HepG2 (cell line): ENCODE data around the gene BTG1. TPM values are rescaled to one million over a fixed set of nuclear protein-coding genes. Genes with fewer than 3 reads are reported as not detected.

ENCODE experiments used
- ATAC-seq: fragments of 200-7000 bp; cut with Tn5 transposase; 3 replicates; pipeline ENCODE4 v1.9.1; 2020; ENCODE audit warnings: mild to moderate bottlenecking, moderate library complexity
- BruUV-seq: library from RNA; stranded (reverse); fragments of 400-500 nt; replicated peaks from 2 replicates; lab custom pipeline; 2021; lab: Mats Ljungman, UMichigan
- CTCF ChIA-PET: fragments of 300-600 bp; formaldehyde crosslinking; extraction: SDS; loops from one replicate; lab custom pipeline; 2021; ENCODE audit warnings: low total read pairs, inconsistent platforms, low intra/inter-chr PET ratio; lab: Yijun Ruan, JAX
- POLR2A ChIA-PET: fragments of 350-600 bp; sonication (Branson Sonifier 250); formaldehyde crosslinking; loops from one replicate; lab custom pipeline; 2020; ENCODE audit warnings: antibody characterized with exemption, inconsistent platforms; lab: Yijun Ruan, JAX
- DNase-seq: peaks from one replicate; pipeline ENCODE4 v3.0.0-alpha.2; 2015; ENCODE audit warnings: low spot score
- FAIRE-seq: peaks from 3 replicates; lab custom pipeline; 2011; peaks lifted over from hg19 to GRCh38; lab: Jason Lieb, UNC
- H2AFZ ChIP-seq: one replicate; pipeline ENCODE4 v1.6.1; 2011; ENCODE audit warnings: low read length, inconsistent platforms
- H3K27ac ChIP-seq: fragments of 300-600 bp; 3 replicates; pipeline ENCODE4 v1.8.0; 2011; ENCODE audit warnings: mixed run types, mild to moderate bottlenecking, mixed read lengths, low read length, inconsistent platforms; ENCODE audit not compliant: insufficient read depth; ENCODE audit errors: extremely low read length
- H3K27me3 ChIP-seq, 2 experiments: fragments of 200-600 bp in 1 of 2; 2 replicates in 1 of 2; 3 replicates in 1 of 2; pipeline versions ENCODE4 v1.6.0 to v1.8.0; 2011; ENCODE audit warnings: low read length in 2 of 2, mild to moderate bottlenecking in 2 of 2, moderate library complexity in 2 of 2, inconsistent platforms in 1 of 2; ENCODE audit not compliant: insufficient read depth in 2 of 2, control insufficient read depth in 1 of 2
- H3K36me3 ChIP-seq, 2 experiments: fragments of 200-600 bp in 1 of 2; replicated peaks in 1 of 2; 2 replicates in 1 of 2; 3 replicates in 1 of 2; pipeline versions ENCODE4 v1.5.1 to v1.8.0; 2011; ENCODE audit warnings: low read length in 2 of 2, inconsistent platforms in 1 of 2; ENCODE audit not compliant: insufficient read depth in 2 of 2, control insufficient read depth in 1 of 2
- H3K4me1 ChIP-seq: 2 replicates; pipeline ENCODE4 v1.5.1; 2012; ENCODE audit warnings: low read length, inconsistent platforms; ENCODE audit not compliant: insufficient read depth
- H3K4me2 ChIP-seq: 2 replicates; pipeline ENCODE4 v1.6.0; 2011; ENCODE audit warnings: low read depth, low read length, inconsistent platforms
- H3K4me3 ChIP-seq, 3 experiments: fragments of 200-600 bp in 1 of 3; sonication (generic), shearing (Covaris generic) in 1 of 3; replicated peaks in 1 of 3; 2 replicates each; pipeline ENCODE4 v1.5.1; 2011 to 2016; ENCODE audit warnings: low read length in 3 of 3, inconsistent platforms in 2 of 3, low read depth in 2 of 3, mild to moderate bottlenecking in 2 of 3, control low read depth in 1 of 3, mixed read lengths in 1 of 3; ENCODE audit not compliant: insufficient read depth in 1 of 3
- H3K79me2 ChIP-seq: one replicate; pipeline ENCODE4 v1.6.1; 2011; ENCODE audit warnings: low read length, inconsistent platforms; ENCODE audit not compliant: insufficient read depth
- H3K9ac ChIP-seq: 2 replicates; pipeline ENCODE4 v1.6.0; 2011; ENCODE audit warnings: mild to moderate bottlenecking, low read depth, low read length, inconsistent platforms; ENCODE audit not compliant: insufficient read depth
- H3K9me3 ChIP-seq: 2 replicates; pipeline ENCODE4 v1.5.1; 2012; ENCODE audit warnings: mild to moderate bottlenecking, low read length
- H4K20me1 ChIP-seq: 2 replicates; pipeline ENCODE4 v1.6.0; 2011; ENCODE audit warnings: inconsistent platforms, mild to moderate bottlenecking, low read length, moderate library complexity; ENCODE audit not compliant: insufficient read depth
- ARNT ChIP-seq: fragments of 450-650 bp; IDR thresholded peaks from 2 replicates; pipeline ENCODE4 v1.6.1; 2017
- FOXA3 ChIP-seq: IDR thresholded peaks from 2 replicates; pipeline ENCODE4 v1.6.1; 2016; ENCODE audit warnings: missing genetic modification reagents, missing compliant biosample characterization
- GATA4 ChIP-seq: sonication (generic); IDR thresholded peaks from 2 replicates; pipeline ENCODE4 v1.6.1; 2016; ENCODE audit warnings: antibody characterized with exemption, low read depth, borderline replicate concordance
- ISL2 ChIP-seq: sonication (generic); formaldehyde crosslinking; IDR thresholded peaks from 2 replicates; pipeline ENCODE4 v1.5.0; 2020; ENCODE audit warnings: missing genetic modification reagents
- MLX ChIP-seq: IDR thresholded peaks from 2 replicates; pipeline ENCODE4 v1.6.1; 2016
- NCOA2 ChIP-seq: sonication (generic); formaldehyde crosslinking; IDR thresholded peaks from 2 replicates; pipeline ENCODE4 v1.8.0; 2022; ENCODE audit warnings: inconsistent platforms
- RXRB ChIP-seq: IDR thresholded peaks from 2 replicates; pipeline ENCODE4 v1.6.1; 2016; ENCODE audit warnings: borderline replicate concordance, missing genetic modification reagents, missing compliant biosample characterization
- SAFB2 ChIP-seq: sonication (generic); formaldehyde crosslinking; IDR thresholded peaks from 2 replicates; pipeline ENCODE4 v1.5.1; 2020; ENCODE audit warnings: missing genetic modification reagents, low read depth, mild to moderate bottlenecking, borderline replicate concordance
- SNRNP70 ChIP-seq: fragments of 200-400 bp; formaldehyde crosslinking; IDR thresholded peaks from 2 replicates; pipeline ENCODE4 v1.6.1; 2017; ENCODE audit warnings: mild to moderate bottlenecking, low read depth, low read length, moderate library complexity
- ZFP36 ChIP-seq: fragments of 150-350 bp; IDR thresholded peaks from 2 replicates; pipeline ENCODE4 v1.6.1; 2018; ENCODE audit warnings: borderline replicate concordance, low read length, low read depth; ENCODE audit not compliant: partially characterized antibody
- ZNF292 ChIP-seq: sonication (generic); formaldehyde crosslinking; IDR thresholded peaks from 2 replicates; pipeline ENCODE4 v1.8.1; 2022; ENCODE audit warnings: mild to moderate bottlenecking, low read depth, missing genetic modification reagents, borderline replicate concordance
- ZNF331 ChIP-seq: sonication (generic); formaldehyde crosslinking; IDR thresholded peaks from 2 replicates; pipeline ENCODE4 v1.4.0; 2020; ENCODE audit warnings: missing genetic modification reagents
- ZNF432 ChIP-seq: sonication (generic); formaldehyde crosslinking; IDR thresholded peaks from 2 replicates; pipeline ENCODE4 v1.5.0; 2020; ENCODE audit warnings: missing genetic modification reagents, mild to moderate bottlenecking, borderline replicate concordance
- ZNF441 ChIP-seq: sonication (generic); formaldehyde crosslinking; IDR thresholded peaks from 2 replicates; pipeline ENCODE4 v1.7.0; 2021; ENCODE audit warnings: missing genetic modification reagents, borderline replicate concordance
- ZNF558 ChIP-seq: sonication (generic); formaldehyde crosslinking; IDR thresholded peaks from 2 replicates; pipeline ENCODE4 v1.9.0; 2022; ENCODE audit warnings: mild to moderate bottlenecking, missing genetic modification reagents, borderline replicate concordance
- ZNF580 ChIP-seq: IDR thresholded peaks from 2 replicates; pipeline ENCODE4 v1.6.1; 2016; ENCODE audit warnings: low read depth, borderline replicate concordance
- ZNF709 ChIP-seq: sonication (generic); formaldehyde crosslinking; IDR thresholded peaks from 2 replicates; pipeline ENCODE4 v1.5.0; 2020; ENCODE audit warnings: mild to moderate bottlenecking, missing genetic modification reagents
- WGBS: methylation state at CpG from one replicate; pipeline ENCODE4 v1.1.6; 2017; ENCODE audit warnings: low lambda C conversion rate; 5-methylcytosine and 5-hydroxymethylcytosine counted together
- in situ Hi-C: cut with HindIII; loops from 2 replicates; pipeline ENCODE4 v1.10.0; 2017; ENCODE audit warnings: low pct_unique_long_range_greater_than_20kb; ENCODE audit not compliant: extremely low pct_ligation_motif_present
- intact Hi-C: fragments of 100-400 bp; cut with micrococcal nuclease; formaldehyde crosslinking; loops from one replicate; pipeline ENCODE4 v1.10.0; 2022; ENCODE audit not compliant: unreplicated experiment
- polyA plus RNA-seq, 8 experiments: library from polyadenylated mRNA; depleted of rRNA in 3 of 8; stranded (reverse) in 7 of 8; unstranded in 1 of 8; fragments of >200 nt; fragmentation: Illumina TruSeq in 4 of 8; extraction: Trizol in 4 of 8; gene quantifications; 2 replicates each; pipeline versions ENCODE4 v1.2.1 to v1.2.3, GENCODE V29; 2011 to 2016; ENCODE audit warnings: low read depth in 4 of 8, missing spikeins in 1 of 8, mixed read lengths in 1 of 8; ENCODE audit not compliant: insufficient read depth in 1 of 8
- total RNA-seq, 5 experiments: library from RNA; depleted of rRNA; stranded (reverse); fragments of >200 nt; fragmentation: Illumina TruSeq; extraction: Trizol; gene quantifications; 2 replicates each; pipeline ENCODE4 v1.2.3, GENCODE V29; 2016; ENCODE audit warnings: low read depth in 1 of 5

BTG1 gene
- total and polyA plus RNA-seq, 2 of the 13 experiments (the other 11 are each of a cell fraction or from before 2014, with no cell fraction given): 7.5 to 16.7 TPM

GRCh38 chr12:92114834-92115233 lies 30.8 kb downstream of the BTG1 start:
- no peaks in the 10 kb centered on the region for H3K27me3 ChIP-seq
- H3K4me1 ChIP-seq: peaks cover 16% of the 10 kb centered on the region
- no peaks in the 10 kb centered on the region for H3K9me3 ChIP-seq
- no TSS peak for BruUV-seq
- no peak for ATAC-seq
- intact Hi-C loops (no loop called here), in situ Hi-C loops (no loop called here)
- H3K36me3 ChIP-seq: no peaks in the 10 kb centered on the region
- 86% methylated on average over 2 of the region's 2 CpGs for WGBS
- FAIRE-seq: no peak
- H3K9ac ChIP-seq: no peak overlapping the region
- H4K20me1 ChIP-seq: no peaks in the 10 kb centered on the region
- DNase-seq: no peak
- CTCF ChIA-PET: no interaction called here
- no peak for TF ChIP-seq RXRB
- TF ChIP-seq ARNT: no peak
- no peak for TF ChIP-seq ZFP36
- no peak for TF ChIP-seq ZNF709 (CRISPR knock-in tag)
- no peak for TF ChIP-seq ZNF558 (CRISPR knock-in tag)
- TF ChIP-seq ZNF292 (CRISPR knock-in tag): no peak
- TF ChIP-seq ZNF441 (CRISPR knock-in tag): no peak
- TF ChIP-seq ZNF331: no peak
- no peak for TF ChIP-seq ZNF432 (CRISPR knock-in tag)
- TF ChIP-seq SNRNP70: no peak
- TF ChIP-seq SAFB2 (CRISPR knock-in tag): no peak
- no peak for TF ChIP-seq ZNF580
- TF ChIP-seq ISL2 (CRISPR knock-in tag): no peak
- no peak for TF ChIP-seq MLX (CRISPR knock-in tag)
- no peak for TF ChIP-seq GATA4
- no peak for TF ChIP-seq FOXA3 (CRISPR knock-in tag)
- no peak for TF ChIP-seq NCOA2 (CRISPR knock-in tag)
- no peaks in the 10 kb centered on the region for H3K79me2 ChIP-seq
- no peak overlapping the region for H2AFZ ChIP-seq
- H3K27ac ChIP-seq: no peak overlapping the region
- H3K4me2 ChIP-seq: no peak overlapping the region
- no peak overlapping the region for H3K4me3 ChIP-seq
- POLR2A ChIA-PET: no interaction called here
